Fibroblast of skin of right biceps (primary cell): ENCODE data around the gene METTL2B.
"Not testable (repeated sequence)": the region's sequence is repeated elsewhere in the genome, so short reads cannot be mapped to it uniquely, and the experiment has no call there.

ENCODE experiments used
- DNase-seq: peaks from one replicate; pipeline ENCODE4 v3.0.0-alpha.2; 2013

METTL2B gene

DNA sequence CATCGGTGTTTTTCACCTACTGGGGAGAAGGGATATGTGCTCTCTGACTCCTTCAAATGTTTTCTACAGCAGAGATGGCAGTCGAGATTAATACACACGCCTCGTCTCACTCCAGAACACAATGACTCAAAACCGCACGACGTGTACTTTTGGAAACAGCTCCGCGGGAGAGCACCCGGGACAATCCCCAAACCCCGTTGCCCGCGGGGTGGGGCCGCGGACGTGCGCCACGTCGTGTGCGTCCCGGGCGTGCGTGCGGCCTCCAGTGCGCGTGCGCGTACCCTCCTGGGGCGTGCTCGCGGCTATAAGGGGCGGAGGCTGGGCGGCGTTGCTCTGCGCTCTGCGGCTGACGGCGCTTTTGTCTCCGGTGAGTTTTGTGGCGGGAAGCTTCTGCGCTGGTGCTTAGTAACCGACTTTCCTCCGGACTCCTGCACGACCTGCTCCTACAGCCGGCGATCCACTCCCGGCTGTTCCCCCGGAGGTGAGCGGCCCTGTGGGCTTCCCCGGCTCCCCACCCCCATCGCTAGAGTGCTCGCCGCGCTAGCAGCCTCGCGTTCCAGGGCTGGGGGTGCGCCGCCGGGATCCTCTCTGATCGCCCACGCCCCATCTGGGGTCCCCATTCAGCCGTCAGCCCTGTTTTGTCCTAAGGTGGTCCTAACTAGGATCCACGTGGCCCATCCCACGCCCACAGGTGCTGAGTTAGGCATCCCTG is 20.8 kb upstream of the METTL2B start, which contains the start of gene HILPDA:
Gene HILPDA, plus strand, starts transcription at position 336 of the 712 bp plus-strand sequence. CDS start 1,391 bp downstream, outside the sequence.
- peak; percentile 99 for DNase-seq

DNA sequence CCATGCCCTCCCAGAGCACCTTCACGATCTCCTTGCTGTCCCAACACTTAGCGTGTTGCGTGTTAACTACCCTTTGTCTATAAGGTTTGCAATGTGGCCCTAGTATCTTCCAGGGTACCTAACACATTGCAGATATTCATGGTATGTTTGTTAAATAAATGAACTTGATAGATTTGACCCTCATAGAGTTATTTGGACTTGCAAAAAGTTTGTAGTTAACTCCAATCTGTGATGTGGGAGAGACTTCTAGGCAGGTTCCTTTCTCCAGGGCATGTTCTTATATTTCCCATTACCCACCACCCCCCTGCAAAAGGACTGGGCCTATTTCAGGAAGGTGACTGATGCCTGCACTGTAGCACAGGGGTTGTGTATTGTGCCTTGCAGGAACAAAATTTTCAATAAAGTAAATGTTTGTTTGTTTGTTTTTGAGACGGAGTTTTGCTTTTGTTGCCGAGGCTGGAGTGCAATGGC is 20.3 kb upstream of the METTL2B start:
- DNase-seq, result no peak

DNA sequence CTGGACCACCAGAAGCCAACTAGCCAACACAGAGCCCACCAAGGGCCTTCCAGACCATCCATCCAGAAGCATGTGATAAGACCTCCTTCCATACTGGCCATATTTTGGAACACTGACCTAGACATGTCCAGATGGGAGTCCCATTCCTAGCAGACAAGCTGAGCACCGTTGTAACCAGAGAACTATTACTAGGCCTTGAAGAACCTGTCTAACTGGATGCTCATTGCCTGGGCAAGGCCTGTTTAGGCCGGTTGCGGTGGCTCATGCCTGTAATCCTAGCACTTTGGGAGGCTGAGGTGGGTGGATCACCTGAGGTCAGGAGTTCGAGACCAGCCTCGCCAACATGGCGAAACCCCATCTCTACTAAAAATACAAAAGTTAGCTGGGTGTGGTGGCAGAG is 19.2 kb upstream of the METTL2B start:
- not testable (repeated sequence) for DNase-seq

DNA sequence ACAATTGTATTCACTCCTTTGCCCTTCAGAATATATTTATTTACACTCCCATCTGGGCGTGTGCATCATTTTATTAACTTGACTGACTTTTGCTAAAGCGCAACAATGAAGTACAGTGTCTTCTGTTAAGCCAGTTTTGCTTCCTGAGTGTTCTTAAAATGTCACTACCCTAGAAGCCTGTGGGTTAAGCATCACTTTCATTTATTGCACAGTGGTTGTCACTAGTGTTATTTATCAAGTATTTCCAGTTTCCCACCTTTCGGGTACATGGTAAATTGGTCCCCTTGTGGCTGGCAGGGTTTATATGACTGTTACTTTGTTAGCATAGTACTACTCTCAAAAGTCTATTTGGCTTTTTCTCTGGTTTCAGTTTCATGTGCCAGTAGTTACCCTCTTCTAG is 17.6 kb upstream of the METTL2B start:
- no peak for DNase-seq

DNA sequence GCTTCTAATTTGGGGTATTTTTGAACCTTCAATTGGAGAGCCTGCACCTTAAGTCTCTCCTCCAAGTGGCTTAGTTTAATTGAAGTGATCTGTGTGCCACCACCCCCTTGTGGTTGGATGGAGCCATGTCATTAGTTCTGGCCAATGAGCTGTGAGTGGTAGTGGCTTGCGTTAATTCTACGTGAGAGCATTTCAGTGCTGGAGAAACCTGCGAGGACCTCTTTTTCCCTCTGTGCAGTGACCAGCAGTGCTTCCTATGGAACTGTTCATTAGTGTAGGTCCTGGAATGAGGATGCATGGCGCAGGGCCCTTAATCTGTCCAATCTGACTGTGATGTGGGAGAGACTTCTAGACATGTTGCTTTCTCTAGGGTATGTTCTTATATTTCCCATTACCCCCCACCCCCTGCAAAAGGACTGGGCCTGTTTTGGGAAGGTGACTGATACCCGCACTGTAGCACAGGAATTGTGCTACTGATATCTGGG is 17.1 kb upstream of the METTL2B start:
- DNase-seq, result peak; percentile 70

DNA sequence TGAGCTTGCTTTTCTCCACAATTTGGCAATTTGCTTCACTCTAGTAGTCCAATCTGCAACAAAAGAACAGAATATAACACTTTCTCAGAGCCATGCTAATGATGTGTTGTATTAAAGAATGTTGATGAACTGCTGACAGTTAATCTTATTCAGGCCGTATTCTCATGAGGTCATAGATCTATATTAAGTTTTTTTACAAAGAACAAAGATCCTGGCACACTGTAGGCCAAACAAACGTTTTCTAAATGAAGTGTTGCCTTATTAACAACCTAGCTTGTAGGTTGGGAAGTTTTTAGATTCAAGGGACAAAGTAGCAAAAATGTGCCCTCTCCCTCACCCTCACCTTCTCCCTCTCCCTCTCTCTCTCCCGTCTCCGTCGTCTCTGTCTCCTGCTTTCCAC is 14.1 kb upstream of the METTL2B start:
- no peak for DNase-seq

DNA sequence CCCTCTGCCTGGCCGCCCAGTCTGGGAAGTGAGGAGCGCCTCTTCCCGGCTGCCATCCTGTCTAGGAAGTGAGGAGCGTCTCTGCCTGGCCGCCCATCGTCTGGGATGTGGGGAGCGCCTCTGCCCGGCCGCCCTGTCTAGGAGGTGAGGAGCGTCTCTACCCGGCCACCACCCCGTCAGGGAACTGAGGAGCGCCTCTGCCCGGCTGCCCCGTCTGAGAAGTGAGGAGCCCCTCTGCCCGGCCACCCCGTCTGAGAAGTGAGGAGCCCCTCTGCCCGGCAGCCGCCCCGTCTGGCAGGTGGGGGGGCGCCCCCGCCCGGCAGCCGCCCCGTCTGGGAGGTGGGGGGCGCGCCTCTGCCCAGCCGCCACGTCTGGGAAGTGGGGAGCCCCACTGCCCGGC is 13.2 kb upstream of the METTL2B start:
- DNase-seq, result not testable (repeated sequence)

DNA sequence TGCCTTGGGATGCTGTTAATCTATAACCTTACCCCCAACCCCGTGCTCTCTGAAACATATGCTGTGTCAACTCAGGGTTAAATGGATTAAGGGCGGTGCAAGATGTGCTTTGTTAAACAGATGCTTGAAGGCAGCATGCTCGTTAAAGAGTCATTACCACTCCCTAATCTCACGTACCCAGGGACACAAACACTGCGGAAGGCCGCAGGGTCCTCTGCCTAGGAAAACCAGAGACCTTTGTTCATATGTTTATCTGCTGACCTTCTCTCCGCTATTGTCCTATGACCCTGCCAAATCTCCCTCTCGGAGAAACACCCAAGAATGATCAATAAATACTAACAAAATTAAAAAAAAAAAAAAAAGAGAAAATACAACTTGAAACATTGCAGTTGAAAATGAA is 12.6 kb upstream of the METTL2B start:
- not testable (repeated sequence) for DNase-seq

DNA sequence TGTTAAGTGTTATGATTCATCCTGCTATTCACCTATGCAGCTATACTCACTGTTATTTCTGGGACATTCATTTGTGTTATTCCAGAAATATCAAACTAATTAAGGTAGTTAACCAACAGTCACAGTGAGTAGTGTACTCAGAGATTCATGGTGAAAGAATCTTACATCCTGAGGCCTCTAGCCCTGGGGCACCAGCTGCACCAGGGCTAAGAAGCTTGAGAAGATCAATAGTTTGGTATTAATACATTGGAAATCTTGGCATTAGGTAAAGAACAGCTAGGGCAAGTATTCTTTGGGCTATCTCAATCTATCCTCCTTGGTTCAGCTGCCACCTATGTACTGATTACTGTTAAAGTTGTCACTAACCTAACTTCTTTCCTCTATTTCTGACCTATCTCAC is 9.7 kb upstream of the METTL2B start:
- not testable (repeated sequence) for DNase-seq

DNA sequence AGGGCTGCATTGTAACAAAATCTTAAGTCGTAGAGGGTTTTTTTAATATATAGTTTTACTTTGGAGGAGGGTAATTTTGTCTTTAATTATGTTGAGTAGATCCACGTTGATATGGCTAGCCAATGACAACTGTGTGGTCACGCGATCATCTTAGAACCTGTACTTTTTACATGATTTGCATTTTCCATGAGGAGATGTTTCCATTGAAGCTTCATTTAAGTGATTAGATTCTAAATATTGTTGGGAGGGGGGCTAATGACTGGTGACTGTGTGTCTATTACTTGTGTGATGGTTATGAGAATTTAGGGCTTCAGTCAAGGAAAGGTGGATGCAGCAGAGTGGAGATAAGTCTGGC is 765 bp downstream of the METTL2B start:
- not testable (repeated sequence) for DNase-seq

DNA sequence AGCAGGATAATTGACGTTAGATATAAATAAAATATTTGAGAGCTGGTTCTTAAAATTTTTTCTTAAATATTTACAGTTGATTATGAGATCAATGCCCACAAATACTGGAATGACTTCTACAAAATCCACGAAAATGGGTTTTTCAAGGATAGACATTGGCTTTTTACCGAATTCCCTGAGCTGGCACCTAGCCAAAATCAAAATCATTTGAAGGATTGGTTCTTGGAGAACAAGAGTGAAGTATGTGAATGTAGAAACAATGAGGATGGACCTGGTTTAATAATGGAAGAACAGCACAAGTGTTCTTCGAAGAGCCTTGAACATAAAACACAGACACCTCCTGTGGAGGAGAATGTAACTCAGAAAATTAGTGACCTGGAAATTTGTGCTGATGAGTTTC is 2.5 kb downstream of the METTL2B start:
- not testable (repeated sequence) for DNase-seq

DNA sequence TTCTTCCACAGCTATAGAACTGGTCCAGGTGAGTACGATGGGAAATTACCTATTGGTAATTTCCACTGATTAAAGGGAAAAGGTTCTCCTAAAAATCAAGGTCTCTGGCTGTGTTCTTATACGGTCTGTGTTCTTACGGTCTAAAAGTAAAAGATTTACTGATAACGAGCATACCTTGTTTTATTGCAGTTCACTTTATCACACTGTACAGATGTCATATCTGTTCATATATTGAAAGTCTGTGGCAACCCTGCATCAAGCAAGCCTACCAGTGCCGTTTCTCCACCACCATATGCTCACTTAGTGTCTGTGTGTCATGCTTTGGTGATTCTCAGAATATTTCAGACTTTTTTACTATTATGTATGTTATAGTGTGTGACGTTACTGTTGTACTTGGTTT is 11.6 kb downstream of the METTL2B start:
- not testable (repeated sequence) for DNase-seq

DNA sequence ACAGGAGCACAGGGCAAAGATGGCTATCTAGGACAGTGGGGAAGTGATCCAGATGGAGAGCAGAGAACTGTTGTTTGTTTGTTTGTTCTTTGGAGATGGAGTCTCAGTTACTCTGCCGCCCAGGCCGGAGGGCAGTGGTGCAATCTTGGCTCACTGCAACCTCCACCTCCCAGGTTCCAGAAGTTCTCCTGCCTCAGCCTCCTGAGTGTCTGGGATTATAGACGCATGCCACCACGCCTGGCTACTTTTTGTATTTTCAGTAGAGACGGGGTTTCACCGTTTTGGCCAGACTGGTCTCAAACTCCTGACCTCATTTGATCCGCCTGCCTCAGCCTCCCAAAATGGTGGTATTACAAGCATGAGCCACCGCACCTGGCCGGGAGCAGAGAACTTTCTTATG is 20.9 kb downstream of the METTL2B start:
- DNase-seq, result no peak

DNA sequence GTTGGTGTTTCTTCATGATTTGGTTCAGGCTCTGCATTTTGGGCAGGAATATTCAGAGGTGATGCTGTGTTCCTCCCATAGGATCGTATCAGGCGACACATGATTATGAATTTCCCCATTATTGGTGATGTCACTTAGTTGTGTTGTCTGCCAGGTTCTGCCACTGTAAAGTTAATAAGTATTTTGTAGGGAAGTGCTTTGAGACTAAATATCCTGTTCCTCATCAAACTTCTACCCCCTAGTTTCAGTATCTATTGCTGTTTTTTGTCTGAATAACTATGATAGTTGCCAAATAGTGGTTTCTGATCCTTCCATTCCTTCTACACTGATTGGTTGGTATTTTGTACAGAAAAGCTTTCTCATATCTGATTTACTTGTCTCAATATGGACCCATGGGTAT is 28.9 kb downstream of the METTL2B start:
- DNase-seq, result not testable (repeated sequence)

DNA sequence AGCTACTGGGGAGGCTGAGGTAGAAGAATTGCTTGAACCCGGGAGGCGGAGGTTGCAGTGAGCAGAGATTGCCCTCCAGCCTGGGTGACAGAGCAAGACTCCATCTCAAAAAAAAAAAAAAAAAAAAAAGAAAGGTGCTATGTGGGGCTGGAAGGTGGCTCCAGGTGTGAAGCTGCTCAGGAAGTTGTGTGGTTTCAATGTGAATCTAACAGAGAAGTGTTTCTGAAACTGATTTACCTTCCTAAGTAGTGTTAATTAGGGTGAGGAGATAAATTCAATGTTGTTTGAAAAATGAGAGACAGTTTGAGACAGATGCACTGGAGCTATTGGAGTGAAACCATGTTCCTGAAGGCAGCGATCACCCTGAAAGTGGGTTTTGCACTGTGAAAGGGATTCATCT is 30.3 kb downstream of the METTL2B start:
- not testable (repeated sequence) for DNase-seq

DNA sequence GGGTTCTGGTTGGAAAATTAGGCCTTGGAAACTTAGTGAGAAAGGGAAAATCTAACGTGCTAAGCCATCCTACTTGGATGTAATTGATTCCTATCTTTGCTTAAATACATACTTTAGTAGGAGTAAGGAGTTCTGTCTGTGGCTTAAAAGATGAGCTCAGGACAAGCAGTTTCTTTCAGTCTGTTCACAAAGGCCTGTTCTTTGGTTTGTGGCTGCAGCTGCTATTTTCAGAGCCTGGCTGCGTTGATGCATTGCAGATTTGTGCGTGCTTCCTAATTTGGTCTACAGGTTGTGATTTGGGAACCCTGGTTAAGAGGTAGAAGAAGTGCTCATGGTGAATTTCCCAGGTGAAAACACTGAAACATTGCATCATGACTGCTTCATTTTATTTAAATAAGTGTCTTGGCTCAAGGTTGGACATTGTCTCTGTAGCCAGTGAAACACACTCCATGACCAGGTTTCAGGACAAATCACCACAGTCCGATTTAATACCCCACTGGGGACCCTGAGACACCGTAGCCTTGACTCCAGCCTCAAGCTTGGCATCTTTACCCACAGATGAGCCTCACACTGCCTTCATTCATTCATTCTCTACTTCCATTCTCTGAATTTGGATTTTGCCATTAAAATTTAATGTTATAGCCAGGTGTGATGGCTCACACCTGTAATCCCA is 30.9 kb downstream of the METTL2B start:
- DNase-seq, result not testable (repeated sequence)

DNA sequence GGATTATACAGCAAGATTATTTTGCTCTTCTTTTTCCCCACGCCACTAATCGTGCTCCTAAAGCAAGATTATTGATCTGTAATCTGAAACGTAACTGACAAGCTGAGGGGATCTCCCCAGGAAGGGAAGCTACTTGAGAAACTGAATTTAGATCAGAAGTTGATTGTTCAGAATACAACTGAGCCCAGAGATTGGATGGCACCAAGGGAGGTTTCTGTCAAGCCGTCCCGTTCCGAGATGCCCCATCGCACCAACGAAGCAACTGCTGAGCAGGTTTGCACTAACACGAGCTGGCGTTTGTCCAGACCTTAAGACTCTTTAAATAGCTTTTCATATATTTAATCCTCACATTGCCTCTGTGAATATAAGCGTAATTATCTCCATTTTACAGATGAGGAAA is 35.1 kb downstream of the METTL2B start:
- DNase-seq, result not testable (repeated sequence)

DNA sequence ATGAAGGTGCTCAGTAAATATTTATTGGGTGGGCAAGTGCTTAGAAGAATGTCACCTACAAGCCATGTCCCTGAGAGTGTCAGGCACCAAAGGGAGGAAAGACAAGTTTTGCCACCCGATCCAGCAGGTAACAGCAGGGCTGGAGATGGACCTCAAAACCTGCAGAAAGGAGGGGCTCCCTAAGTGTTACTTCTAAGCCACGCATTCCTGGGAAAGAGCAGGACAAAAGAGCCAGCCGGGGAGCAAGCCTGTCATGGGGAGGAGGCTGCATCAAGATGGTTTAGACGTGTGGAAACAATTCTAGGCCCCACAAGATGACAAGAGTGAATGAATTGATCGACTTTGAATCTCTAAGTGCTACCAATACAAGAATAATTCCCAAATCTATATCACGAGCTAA is 38.7 kb downstream of the METTL2B start:
- DNase-seq, result not testable (repeated sequence)

DNA sequence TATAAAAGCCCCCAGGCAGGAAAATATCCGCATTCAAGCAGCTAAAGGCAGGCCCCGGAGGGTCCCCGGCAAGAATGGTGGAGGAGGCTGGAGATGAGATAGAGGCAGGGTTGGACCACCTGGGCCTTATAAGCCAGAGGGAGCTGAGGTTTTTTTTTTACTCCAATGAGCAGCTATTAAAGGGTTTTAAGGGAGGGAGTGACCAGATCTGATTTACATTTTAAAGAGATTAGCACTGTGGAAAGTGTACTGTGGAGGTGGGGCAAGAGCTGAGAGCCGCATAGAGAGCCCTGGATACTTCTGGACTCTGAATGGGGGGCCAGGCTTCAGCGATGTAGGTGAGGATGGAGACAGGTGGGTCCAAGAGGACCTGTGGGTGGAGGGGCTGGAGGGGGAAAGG is 40.5 kb downstream of the METTL2B start:
- DNase-seq, result not testable (repeated sequence)

DNA sequence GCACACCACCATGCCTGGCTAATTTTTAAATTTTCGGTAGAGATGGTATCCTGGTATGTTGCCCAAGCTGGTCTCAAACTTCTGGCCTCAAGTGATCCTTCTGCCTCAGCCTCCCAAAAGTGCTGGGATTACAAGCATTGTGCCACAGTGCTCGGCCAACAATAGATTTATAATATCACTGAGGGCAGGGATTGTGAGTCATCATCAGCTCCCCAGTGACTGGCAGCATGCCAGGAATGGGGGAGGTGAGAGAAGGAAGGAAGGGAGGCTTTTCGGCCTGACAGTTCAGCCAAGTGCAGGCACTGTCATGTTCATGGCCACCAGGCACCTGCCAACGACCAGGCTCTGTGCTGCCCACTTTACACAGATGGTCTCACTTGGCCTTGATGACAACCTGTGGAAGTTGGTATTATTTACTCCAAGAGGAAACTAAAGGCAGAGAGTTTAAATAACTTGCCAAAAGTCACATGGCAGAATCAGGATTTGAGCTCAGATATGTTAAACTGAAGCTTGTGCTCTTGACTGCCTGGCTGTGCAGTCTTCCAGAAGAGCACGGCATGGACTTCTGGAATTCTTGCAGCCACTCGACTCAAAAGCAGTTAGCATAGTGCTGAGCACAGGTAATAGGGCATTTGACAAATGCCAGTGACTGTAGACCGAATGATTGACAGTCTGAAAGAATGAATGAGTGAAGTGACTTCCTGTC is 46.8 kb downstream of the METTL2B start:
- peak; percentile 84 for DNase-seq

DNA sequence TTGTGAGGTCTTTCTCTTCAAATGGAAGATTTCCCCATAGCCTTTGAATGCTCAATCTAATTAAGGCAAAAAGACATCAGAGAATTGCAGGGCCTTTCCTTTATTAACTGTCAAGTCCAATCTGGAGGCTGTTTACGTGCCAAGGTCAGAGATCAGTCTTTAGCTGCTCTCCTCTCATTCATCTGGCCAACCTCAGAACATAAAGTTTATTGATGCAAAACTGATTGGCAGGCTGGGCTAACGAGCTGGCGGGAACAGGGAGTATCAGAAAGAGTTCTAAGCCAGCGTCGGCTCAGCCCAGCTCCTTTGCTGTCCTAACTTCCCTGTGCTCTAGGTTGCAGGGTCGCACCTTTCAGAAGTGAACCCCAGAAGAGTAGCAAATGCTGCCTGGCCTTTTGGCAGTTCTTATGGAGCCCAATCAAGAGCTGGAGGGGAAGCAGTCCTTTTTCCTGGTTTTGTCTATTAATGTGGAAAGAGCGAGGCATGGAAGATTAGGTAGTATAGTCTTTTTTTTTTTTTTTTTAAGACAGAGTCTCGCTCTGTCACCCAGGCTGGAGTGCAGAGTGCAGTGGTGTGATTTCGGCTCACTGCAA is 47.5 kb downstream of the METTL2B start:
- not testable (repeated sequence) for DNase-seq

DNA sequence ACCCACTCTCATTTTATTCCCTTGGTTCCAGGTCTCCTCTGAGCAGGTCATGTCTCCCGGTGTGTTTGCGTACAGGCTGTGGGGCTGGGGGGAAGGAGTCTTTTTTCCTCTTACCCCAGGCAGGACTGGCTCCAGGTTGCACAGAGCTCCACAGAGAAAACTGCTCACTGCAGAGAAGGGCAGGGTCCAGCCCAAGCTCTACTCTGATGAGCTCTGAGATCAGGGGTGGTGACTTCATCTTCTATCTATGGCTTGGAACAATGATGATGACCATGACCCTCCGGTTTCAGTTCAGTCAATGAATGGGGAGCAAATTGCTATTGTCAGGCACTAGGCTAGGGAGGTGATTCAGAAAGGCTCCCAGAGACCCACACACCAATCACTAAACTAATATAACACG is 49.0 kb downstream of the METTL2B start:
- DNase-seq, result not testable (repeated sequence)

DNA sequence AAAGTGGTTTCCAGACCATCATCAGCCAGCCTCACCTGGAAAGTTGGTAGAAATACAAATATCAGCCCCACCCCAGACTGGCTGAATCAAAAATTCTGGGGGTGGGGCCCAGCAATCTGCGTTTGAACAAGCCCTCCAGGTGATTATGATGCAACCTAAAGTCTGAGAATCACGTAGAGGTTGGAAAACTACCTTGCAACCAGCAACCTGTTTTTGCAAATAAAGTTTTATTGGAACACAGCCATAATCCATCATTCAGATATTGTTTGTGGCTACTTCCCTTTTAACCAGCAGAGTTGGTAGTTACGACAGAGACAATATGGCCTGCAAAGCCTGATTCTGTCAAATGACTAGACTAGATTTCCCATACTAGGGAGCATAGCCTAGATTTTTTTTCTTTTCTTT is 49.5 kb downstream of the METTL2B start:
- not testable (repeated sequence) for DNase-seq
